ENCODE measurements around the gene OR51B4.

The OR51B4 gene

GRCh38 chr11:5251746-5252145 is 50.0 kb downstream of the OR51B4 start:
- Mint-ChIP-seq H3K4me3 (no peak overlapping the region), H3K36me3 (ENCODE audit: low read depth) (no peaks in the 10 kb centered on the region), H3K27me3 (ENCODE audit: low read depth, poor library complexity) (peaks cover 2% of the 10 kb centered on the region), H3K9me3 (no peaks in the 10 kb centered on the region), H3K27ac (no peak overlapping the region), H3K4me1 (peaks cover 9% of the 10 kb centered on the region)
- no peak for DNase-seq
- TF ChIP-seq, protein P1, sequence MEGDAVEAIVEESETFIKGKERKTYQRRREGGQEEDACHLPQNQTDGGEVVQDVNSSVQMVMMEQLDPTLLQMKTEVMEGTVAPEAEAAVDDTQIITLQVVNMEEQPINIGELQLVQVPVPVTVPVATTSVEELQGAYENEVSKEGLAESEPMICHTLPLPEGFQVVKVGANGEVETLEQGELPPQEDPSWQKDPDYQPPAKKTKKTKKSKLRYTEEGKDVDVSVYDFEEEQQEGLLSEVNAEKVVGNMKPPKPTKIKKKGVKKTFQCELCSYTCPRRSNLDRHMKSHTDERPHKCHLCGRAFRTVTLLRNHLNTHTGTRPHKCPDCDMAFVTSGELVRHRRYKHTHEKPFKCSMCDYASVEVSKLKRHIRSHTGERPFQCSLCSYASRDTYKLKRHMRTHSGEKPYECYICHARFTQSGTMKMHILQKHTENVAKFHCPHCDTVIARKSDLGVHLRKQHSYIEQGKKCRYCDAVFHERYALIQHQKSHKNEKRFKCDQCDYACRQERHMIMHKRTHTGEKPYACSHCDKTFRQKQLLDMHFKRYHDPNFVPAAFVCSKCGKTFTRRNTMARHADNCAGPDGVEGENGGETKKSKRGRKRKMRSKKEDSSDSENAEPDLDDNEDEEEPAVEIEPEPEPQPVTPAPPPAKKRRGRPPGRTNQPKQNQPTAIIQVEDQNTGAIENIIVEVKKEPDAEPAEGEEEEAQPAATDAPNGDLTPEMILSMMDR (IDR thresholded peaks at IDR 0.05), result no peak
